ENCODE measurements around the gene GPR65.

- no peak for TF ChIP-seq RARB (CRISPR knock-in tag; IDR thresholded peaks at IDR 0.05)
- TF ChIP-seq CTCF (IDR thresholded peaks at IDR 0.05): no peak
- no peak for TF ChIP-seq CHD4 (IDR thresholded peaks at IDR 0.05; ENCODE audit: borderline replicate concordance)
- TF ChIP-seq USF2 (IDR thresholded peaks at IDR 0.05): no peak
- TF ChIP-seq RNF2 (IDR thresholded peaks at IDR 0.05; ENCODE audit: borderline replicate concordance, low read depth): no peak
- TF ChIP-seq MAZ (IDR thresholded peaks at IDR 0.05; ENCODE audit: borderline replicate concordance, low read depth, low read length): no peak
- TF ChIP-seq PHF8 (IDR thresholded peaks at IDR 0.05; ENCODE audit: borderline replicate concordance, low read depth): no peak
- TF ChIP-seq POLR2A (IDR thresholded peaks at IDR 0.05; ENCODE audit: low read length): no peak
- no peak for TF ChIP-seq MYC (IDR thresholded peaks at IDR 0.05; ENCODE audit: borderline replicate concordance, low read length)
- no peak for TF ChIP-seq BCL3 (IDR thresholded peaks at IDR 0.05)
- no peak for TF ChIP-seq NR3C1 (IDR thresholded peaks at IDR 0.05)
- TF ChIP-seq EP300 (IDR thresholded peaks at IDR 0.05): no peak
Measured at GRCh38 chr14:88032373-88032772, 27.4 kb downstream of the GPR65 start.
